Activated CD8-positive, alpha-beta memory T cell treated with anti-CD3 and anti-CD28 coated beads for 4 hours (primary cell): ENCODE results near the gene NAPB.

ENCODE experiments used
- DNase-seq, 2 donors: peaks; one replicate each; pipeline ENCODE4 v3.0.0-alpha.2; 2020; ENCODE audit warnings: low read depth in 2 of 2

NAPB gene

GRCh38 chr20:23406880-23407279, 14.4 kb downstream of the NAPB start:
- no peak for DNase-seq

GRCh38 chr20:23404196-23404595, 17.1 kb downstream of the NAPB start:
- no peak for DNase-seq

GRCh38 chr20:23403751-23404150, 17.5 kb downstream of the NAPB start:
- DNase-seq: no peak

- no peak for DNase-seq
These were observed 20.2 kb downstream of the NAPB start for GRCh38 chr20:23401051-23401450.

GRCh38 chr20:23399568-23400241, 21.6 kb downstream of the NAPB start:
- DNase-seq: no peak

GRCh38 chr20:23397961-23398360, 23.3 kb downstream of the NAPB start:
- DNase-seq: no peak

GRCh38 chr20:23396950-23397627, 24.2 kb downstream of the NAPB start:
- DNase-seq: no peak

- DNase-seq: no peak
These were observed 27.1 kb downstream of the NAPB start for GRCh38 chr20:23393996-23394775.

GRCh38 chr20:23391707-23392310, 29.5 kb downstream of the NAPB start:
- no peak for DNase-seq

GRCh38 chr20:23390091-23390774, 31.1 kb downstream of the NAPB start:
- no peak for DNase-seq

- DNase-seq: no peak
These were observed 34.2 kb downstream of the NAPB start for GRCh38 chr20:23387118-23387443.

- no peak for DNase-seq
These were observed 34.8 kb downstream of the NAPB start for GRCh38 chr20:23386304-23387117.

GRCh38 chr20:23381876-23382275, 39.4 kb downstream of the NAPB start:
- no peak for DNase-seq

- no peak for DNase-seq
These were observed 41.5 kb downstream of the NAPB start for GRCh38 chr20:23379772-23380171.

GRCh38 chr20:23375827-23376226, 45.5 kb downstream of the NAPB start:
- no peak for DNase-seq

GRCh38 chr20:23374441-23374840, 46.8 kb downstream of the NAPB start:
- DNase-seq: no peak

GRCh38 chr20:23371496-23371895, 49.8 kb downstream of the NAPB start:
- no peak for DNase-seq

- no peak for DNase-seq
These were observed 50.4 kb downstream of the NAPB start for GRCh38 chr20:23370873-23371272.

- DNase-seq: no peak
These were observed 51.0 kb downstream of the NAPB start for GRCh38 chr20:23370274-23370673.

- no peak for DNase-seq
These were observed 52.0 kb downstream of the NAPB start for GRCh38 chr20:23369072-23369823.
